ENCODE measurements around the gene PLXNA3. TPM values are rescaled to one million over a fixed set of nuclear protein-coding genes. Genes with fewer than 3 reads are reported as not detected.

PLXNA3 gene
- total RNA-seq, 2 donors from 2014 or later = 52.6 to 68.8 TPM

DNA sequence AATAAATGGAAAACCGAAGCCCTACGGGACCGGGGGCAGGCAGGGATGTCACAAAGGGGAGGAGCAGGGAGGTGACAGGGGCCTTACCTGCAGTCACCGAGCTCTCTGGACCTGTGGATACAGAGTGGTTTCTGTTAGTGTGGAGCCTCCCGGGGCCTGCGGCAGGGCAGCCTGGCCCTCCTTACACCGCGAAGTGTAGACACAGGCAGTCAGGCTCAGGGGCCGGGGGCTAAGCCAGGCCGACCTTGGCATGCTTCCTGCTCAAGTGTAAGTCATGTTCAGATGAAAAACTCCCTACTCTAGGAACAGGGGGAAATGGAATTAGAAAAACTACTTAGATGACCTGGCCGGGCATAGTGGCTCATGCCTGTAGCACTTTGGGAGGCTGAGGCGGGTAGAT, 53.7 kb downstream of the PLXNA3 start:
- H3K9ac ChIP-seq (ENCODE audit: extremely low read depth, low read length, poor library complexity, severe bottlenecking) = no peak overlapping the region
- Mint-ChIP-seq H3K27me3 (ENCODE audit: insufficient read depth) (no peaks in the 10 kb centered on the region), H3K27ac (no peak overlapping the region), H3K4me1 (peaks cover 5% of the 10 kb centered on the region), H3K36me3 (ENCODE audit: low read depth) (peaks cover 32% of the 10 kb centered on the region), H3K9me3 (peaks cover 60% of the 10 kb centered on the region), H3K4me3 (no peak overlapping the region)
- no peak for DNase-seq
- H3K36me3 ChIP-seq (ENCODE audit: control insufficient read depth, insufficient read depth, low read length) = peaks cover 8% of the 10 kb centered on the region
- no peaks in the 10 kb centered on the region for H3K4me1 ChIP-seq (ENCODE audit: control insufficient read depth, insufficient read depth, low read length)
- peaks cover 3% of the 10 kb centered on the region for H3K9me3 ChIP-seq (ENCODE audit: control insufficient read depth, low read length)
- no peaks in the 10 kb centered on the region for H3K27me3 ChIP-seq (ENCODE audit: control insufficient read depth, insufficient read depth, low read length, poor library complexity, severe bottlenecking)
- H3K27ac ChIP-seq (ENCODE audit: low read depth, low read length) = no peak overlapping the region
- H3K4me3 ChIP-seq (ENCODE audit: low read length) = no peak overlapping the region
- 93% methylated on average over 12 of the region's 12 CpGs; no CpG with 5 or more reads in 1 of the 2 experiments for WGBS, 2 experiments (ENCODE audit: insufficient coverage in 1 of 2, insufficient read length in 1 of 2)
- TF ChIP-seq, protein P1, sequence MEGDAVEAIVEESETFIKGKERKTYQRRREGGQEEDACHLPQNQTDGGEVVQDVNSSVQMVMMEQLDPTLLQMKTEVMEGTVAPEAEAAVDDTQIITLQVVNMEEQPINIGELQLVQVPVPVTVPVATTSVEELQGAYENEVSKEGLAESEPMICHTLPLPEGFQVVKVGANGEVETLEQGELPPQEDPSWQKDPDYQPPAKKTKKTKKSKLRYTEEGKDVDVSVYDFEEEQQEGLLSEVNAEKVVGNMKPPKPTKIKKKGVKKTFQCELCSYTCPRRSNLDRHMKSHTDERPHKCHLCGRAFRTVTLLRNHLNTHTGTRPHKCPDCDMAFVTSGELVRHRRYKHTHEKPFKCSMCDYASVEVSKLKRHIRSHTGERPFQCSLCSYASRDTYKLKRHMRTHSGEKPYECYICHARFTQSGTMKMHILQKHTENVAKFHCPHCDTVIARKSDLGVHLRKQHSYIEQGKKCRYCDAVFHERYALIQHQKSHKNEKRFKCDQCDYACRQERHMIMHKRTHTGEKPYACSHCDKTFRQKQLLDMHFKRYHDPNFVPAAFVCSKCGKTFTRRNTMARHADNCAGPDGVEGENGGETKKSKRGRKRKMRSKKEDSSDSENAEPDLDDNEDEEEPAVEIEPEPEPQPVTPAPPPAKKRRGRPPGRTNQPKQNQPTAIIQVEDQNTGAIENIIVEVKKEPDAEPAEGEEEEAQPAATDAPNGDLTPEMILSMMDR (conservative IDR thresholded peaks at IDR 0.05) = no peak

DNA sequence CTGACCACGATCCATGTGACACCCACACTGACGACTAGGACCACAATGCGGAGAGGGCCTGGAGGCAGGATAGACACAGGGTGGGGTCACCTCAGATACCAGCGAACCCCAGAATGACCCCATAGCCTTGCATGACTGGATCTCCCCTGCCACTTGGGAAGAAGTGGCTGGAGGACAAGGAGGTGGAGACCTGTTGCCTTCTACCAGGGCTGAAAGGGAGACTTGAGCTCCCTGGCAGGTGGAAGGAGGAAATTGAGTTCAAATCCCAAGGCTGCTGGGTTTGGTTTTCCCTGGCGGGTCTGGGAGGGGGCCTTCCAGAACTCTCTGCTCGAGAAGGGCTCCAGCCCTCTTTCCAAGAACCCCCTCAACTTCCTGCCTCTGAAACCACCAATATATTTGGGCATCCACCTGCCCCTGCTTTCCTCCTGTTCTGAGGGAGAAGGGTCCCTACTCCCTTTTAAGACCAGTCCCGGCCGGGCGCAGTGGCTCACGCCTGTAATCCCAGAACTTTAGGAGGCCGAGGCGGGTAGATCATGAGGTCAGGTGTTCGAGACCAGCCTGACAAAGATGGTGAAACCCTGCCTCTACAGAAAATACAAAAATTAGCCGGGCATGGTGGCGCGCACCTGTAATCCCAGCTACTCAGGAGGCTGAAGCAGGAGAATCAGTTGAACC, 54.9 kb downstream of the PLXNA3 start:
- H3K9ac ChIP-seq (ENCODE audit: extremely low read depth, low read length, poor library complexity, severe bottlenecking) = no peak overlapping the region
- no peaks in the 10 kb centered on the region for H3K27me3 Mint-ChIP-seq (ENCODE audit: insufficient read depth)
- peaks cover 8% of the 10 kb centered on the region for H3K36me3 ChIP-seq (ENCODE audit: control insufficient read depth, insufficient read depth, low read length)
- H3K9me3 ChIP-seq (ENCODE audit: control insufficient read depth, low read length) = peaks cover 3% of the 10 kb centered on the region
- no peak overlapping the region for H3K4me3 ChIP-seq (ENCODE audit: low read length)
- no peak overlapping the region for H3K27ac ChIP-seq (ENCODE audit: low read depth, low read length)
- H3K9me3 Mint-ChIP-seq = peaks cover 66% of the 10 kb centered on the region
- H3K4me1 Mint-ChIP-seq = peaks cover 8% of the 10 kb centered on the region
- no peak overlapping the region for H3K27ac Mint-ChIP-seq
- WGBS, 2 experiments (ENCODE audit: insufficient coverage in 1 of 2, insufficient read length in 1 of 2) = 92% methylated on average over 10 to 16 of the region's 16 CpGs
- TF ChIP-seq, protein P1 (conservative IDR thresholded peaks at IDR 0.05) = no peak
- DNase-seq = no peak
- no peaks in the 10 kb centered on the region for H3K4me1 ChIP-seq (ENCODE audit: control insufficient read depth, insufficient read depth, low read length)
- H3K27me3 ChIP-seq (ENCODE audit: control insufficient read depth, insufficient read depth, low read length, poor library complexity, severe bottlenecking) = no peaks in the 10 kb centered on the region
- peaks cover 28% of the 10 kb centered on the region for H3K36me3 Mint-ChIP-seq (ENCODE audit: low read depth)
- no peak overlapping the region for H3K4me3 Mint-ChIP-seq

DNA sequence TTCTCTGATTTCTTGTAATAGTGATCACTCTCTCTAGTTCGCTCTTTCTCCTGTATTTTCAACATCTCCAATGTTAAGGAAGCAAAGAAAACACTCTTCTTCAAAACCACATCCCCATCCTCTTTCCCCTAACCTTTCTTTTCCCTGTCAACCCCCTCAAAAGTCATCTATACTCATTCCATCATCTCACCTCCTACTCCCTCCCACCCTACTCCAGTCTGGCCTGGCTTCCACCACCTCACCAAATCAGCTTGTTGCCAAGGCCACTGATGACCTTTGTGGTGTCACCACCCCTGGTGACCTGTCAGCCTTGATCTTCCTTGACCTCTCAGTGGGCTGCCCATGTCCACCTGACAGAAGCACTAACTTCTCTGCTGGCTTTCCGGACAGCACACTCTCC, 55.6 kb downstream of the PLXNA3 start:
- Histone ChIP-seq H3K4me1 (ENCODE audit: control insufficient read depth, insufficient read depth, low read length) (no peaks in the 10 kb centered on the region), H3K9me3 (ENCODE audit: control insufficient read depth, low read length) (peaks cover 3% of the 10 kb centered on the region), H3K27ac (ENCODE audit: low read depth, low read length) (no peak overlapping the region), H3K27me3 (ENCODE audit: control insufficient read depth, insufficient read depth, low read length, poor library complexity, severe bottlenecking) (no peaks in the 10 kb centered on the region), H3K4me3 (ENCODE audit: low read length) (no peak overlapping the region), H3K9ac (ENCODE audit: extremely low read depth, low read length, poor library complexity, severe bottlenecking) (no peak overlapping the region), H3K36me3 (ENCODE audit: control insufficient read depth, insufficient read depth, low read length) (peaks cover 8% of the 10 kb centered on the region)
- Mint-ChIP-seq H3K4me3 (no peak overlapping the region), H3K9me3 (peaks cover 64% of the 10 kb centered on the region), H3K27ac (no peak overlapping the region), H3K4me1 (peaks cover 11% of the 10 kb centered on the region), H3K27me3 (ENCODE audit: insufficient read depth) (no peaks in the 10 kb centered on the region), H3K36me3 (ENCODE audit: low read depth) (peaks cover 26% of the 10 kb centered on the region)
- 98 to 100% methylated on average over 1 to 2 of the region's 2 CpGs for WGBS, 2 experiments (ENCODE audit: insufficient coverage in 1 of 2, insufficient read length in 1 of 2)
- TF ChIP-seq, protein P1 (conservative IDR thresholded peaks at IDR 0.05) = no peak
- DNase-seq = no peak

Data from endodermal cell (in vitro differentiated cells).